Effector memory CD8-positive, alpha-beta T cell (primary cell): ENCODE measurements around the gene SSR3.

Experiments used
- ATAC-seq: fragments of 150-1000 bp; cut with Tn5 transposase; replicated peaks from 2 replicates; pipeline ENCODE4 v1.10.0; 2021; ENCODE audit warnings: mild to moderate bottlenecking, moderate library complexity
- DNase-seq, 3 experiments: peaks; one replicate each; pipeline ENCODE4 v3.0.0; 2021
- H3K27ac Mint-ChIP-seq, 2 donors: one replicate each; pipeline ENCODE4 v1.8.0; 2022; ENCODE audit warnings: mild to moderate bottlenecking in 2 of 2, mixed read lengths in 2 of 2, moderate library complexity in 2 of 2
- H3K27me3 Mint-ChIP-seq, 2 donors: one replicate each; pipeline ENCODE4 v1.8.0; 2022; ENCODE audit warnings: mixed read lengths in 2 of 2
- H3K36me3 Mint-ChIP-seq: one replicate; pipeline ENCODE4 v1.8.0; 2022; ENCODE audit warnings: mild to moderate bottlenecking, moderate library complexity, mixed read lengths; ENCODE audit not compliant: insufficient read depth
- H3K4me1 Mint-ChIP-seq, 2 donors: one replicate each; pipeline ENCODE4 v1.8.0; 2022; ENCODE audit warnings: low read depth in 2 of 2, mixed read lengths in 2 of 2
- H3K4me3 Mint-ChIP-seq, 2 donors: one replicate each; pipeline ENCODE4 v1.8.0; 2022; ENCODE audit warnings: mild to moderate bottlenecking in 2 of 2, mixed read lengths in 2 of 2, moderate library complexity in 2 of 2
- H3K9me3 Mint-ChIP-seq, 2 donors: one replicate each; pipeline ENCODE4 v1.8.0; 2022; ENCODE audit warnings: mixed read lengths in 2 of 2

The SSR3 gene

DNA sequence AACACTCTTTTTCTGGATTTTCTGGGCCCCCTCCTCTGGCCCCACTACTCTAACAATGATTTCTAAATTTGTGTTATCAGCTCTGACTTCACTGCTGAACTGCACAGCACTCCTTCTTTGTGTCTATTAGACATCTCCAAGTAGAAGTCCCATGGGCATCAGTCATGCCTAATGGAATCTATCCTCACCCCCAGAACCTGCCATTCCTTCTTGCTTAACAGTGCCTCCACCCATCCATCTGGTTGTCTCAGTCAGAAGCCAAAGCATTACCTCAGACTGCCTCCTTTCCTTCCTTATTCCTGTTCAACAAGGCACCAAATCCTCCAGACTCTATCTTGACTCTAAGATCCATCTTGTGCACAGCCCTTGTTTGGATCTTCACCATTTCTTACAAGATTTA, 36.2 kb downstream of the SSR3 start:
- ATAC-seq, result no peak
- no peak for DNase-seq
- Mint-ChIP-seq H3K27ac (no peak overlapping the region), H3K9me3 (no peaks in the 10 kb centered on the region), H3K27me3 (peaks cover 10 to 16% of the 10 kb centered on the region in 2 donors), H3K4me1 (no peaks in the 10 kb centered on the region), H3K36me3 (peaks cover 5% of the 10 kb centered on the region), H3K4me3 (no peak overlapping the region)

DNA sequence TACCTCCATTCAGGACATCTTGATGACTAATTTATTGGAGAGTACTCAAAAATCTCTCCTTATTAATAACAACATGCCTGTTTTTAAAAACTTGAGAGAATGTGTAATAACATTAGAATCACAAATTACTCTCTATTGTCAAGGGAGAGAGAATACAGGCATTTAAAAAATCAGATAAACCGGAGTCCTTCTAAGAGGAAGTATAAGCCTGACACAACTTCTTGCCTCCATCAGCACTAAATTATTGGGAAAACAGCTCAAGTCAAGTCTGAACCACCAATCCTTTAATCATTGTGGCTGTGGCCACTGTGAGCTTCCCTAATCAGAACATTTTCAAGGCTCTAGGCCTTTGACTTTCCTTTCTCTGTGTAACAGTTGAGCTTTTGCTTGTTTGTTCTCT, 38.0 kb downstream of the SSR3 start:
- H3K4me1 Mint-ChIP-seq, result no peaks in the 10 kb centered on the region
- DNase-seq, result no peak
- H3K27ac Mint-ChIP-seq, result no peak overlapping the region
- H3K27me3 Mint-ChIP-seq, result peaks cover 6 to 10% of the 10 kb centered on the region in 2 donors
- H3K36me3 Mint-ChIP-seq, result no peaks in the 10 kb centered on the region
- no peak overlapping the region for H3K4me3 Mint-ChIP-seq
- no peaks in the 10 kb centered on the region for H3K9me3 Mint-ChIP-seq
- ATAC-seq, result no peak

GRCh38 chr3:156516284-156516683, 38.6 kb downstream of the SSR3 start:
- ATAC-seq (no peak), DNase-seq (no peak)
- Mint-ChIP-seq H3K9me3 (no peaks in the 10 kb centered on the region), H3K4me3 (no peak overlapping the region), H3K27me3 (peaks cover 6 to 8% of the 10 kb centered on the region in 2 donors), H3K36me3 (no peaks in the 10 kb centered on the region), H3K4me1 (no peaks in the 10 kb centered on the region), H3K27ac (no peak overlapping the region)

DNA sequence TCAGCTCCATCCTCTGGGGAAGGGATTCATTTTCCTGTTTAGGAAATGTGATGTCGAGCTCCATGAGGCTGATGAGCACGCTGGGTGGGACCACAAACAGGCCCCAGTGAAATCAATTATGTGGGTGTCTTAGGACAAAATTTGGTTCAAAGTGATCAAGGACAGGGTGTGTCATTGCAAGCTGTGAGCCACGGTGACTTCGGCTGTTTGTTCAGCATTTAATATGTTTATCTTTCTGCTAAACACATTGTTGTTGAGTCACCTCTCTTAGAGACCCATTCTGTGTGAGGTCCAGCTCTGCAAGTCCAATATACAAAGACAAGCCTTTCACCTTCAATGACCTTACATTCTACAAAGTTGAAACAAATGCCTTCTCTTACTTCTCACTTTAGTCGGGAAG, 41.3 kb downstream of the SSR3 start:
- Mint-ChIP-seq H3K4me1 (peaks cover 0 to 3% of the 10 kb centered on the region in 2 donors), H3K27me3 (peaks cover 0 to 11% of the 10 kb centered on the region in 2 donors), H3K36me3 (no peaks in the 10 kb centered on the region), H3K27ac (no peak overlapping the region), H3K9me3 (no peaks in the 10 kb centered on the region), H3K4me3 (no peak overlapping the region)
- DNase-seq, result no peak
- ATAC-seq, result no peak

GRCh38 chr3:156511987-156512677, 42.8 kb downstream of the SSR3 start:
- peaks cover 2% of the 10 kb centered on the region for H3K36me3 Mint-ChIP-seq
- ATAC-seq (no peak), DNase-seq (no peak)
- peaks cover 0 to 3% of the 10 kb centered on the region in 2 donors for H3K4me1 Mint-ChIP-seq
- peak overlapping the region in 1 of 2 donors; percentile 0 for H3K27ac Mint-ChIP-seq
- peaks cover 0 to 11% of the 10 kb centered on the region in 2 donors for H3K27me3 Mint-ChIP-seq
- no peaks in the 10 kb centered on the region for H3K9me3 Mint-ChIP-seq
- H3K4me3 Mint-ChIP-seq, result no peak overlapping the region

GRCh38 chr3:156509189-156510174, 45.4 kb downstream of the SSR3 start:
- peaks cover 2% of the 10 kb centered on the region for H3K36me3 Mint-ChIP-seq
- H3K4me3 Mint-ChIP-seq, result no peak overlapping the region
- H3K9me3 Mint-ChIP-seq, result no peaks in the 10 kb centered on the region
- peaks cover 0 to 3% of the 10 kb centered on the region in 2 donors for H3K4me1 Mint-ChIP-seq
- ATAC-seq (peak; percentile 90), DNase-seq (peak; percentile 9 to 23 (median 11))
- no peak overlapping the region for H3K27ac Mint-ChIP-seq
- peaks cover 19 to 20% of the 10 kb centered on the region in 2 donors for H3K27me3 Mint-ChIP-seq

- Mint-ChIP-seq H3K9me3 (no peaks in the 10 kb centered on the region), H3K36me3 (peaks cover 2% of the 10 kb centered on the region), H3K27me3 (peaks cover 21 to 31% of the 10 kb centered on the region in 2 donors), H3K4me3 (no peak overlapping the region), H3K27ac (no peak overlapping the region), H3K4me1 (peaks cover 0 to 4% of the 10 kb centered on the region in 2 donors)
- DNase-seq (no peak), ATAC-seq (no peak)
Observed at GRCh38 chr3:156507285-156507684, 47.6 kb downstream of the SSR3 start.

DNA sequence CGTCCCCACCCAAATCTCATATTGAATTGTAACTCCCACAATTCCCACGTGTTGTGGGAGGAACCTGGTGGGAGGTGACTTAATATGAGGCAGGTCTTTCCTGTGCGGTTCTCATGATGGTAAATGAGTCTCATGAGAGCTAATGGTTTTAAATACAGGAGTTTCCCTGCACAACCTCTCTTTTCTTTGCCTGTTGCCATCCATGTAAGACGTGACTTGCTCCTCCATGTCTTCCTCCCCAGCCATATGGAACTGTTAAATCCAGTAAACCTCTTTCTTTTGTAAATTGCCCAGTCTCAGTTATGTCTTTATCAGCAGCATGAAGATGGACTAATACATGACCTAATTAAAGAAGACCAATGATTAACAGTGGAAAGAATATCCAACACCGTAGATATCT, 56.6 kb downstream of the SSR3 start:
- H3K9me3 Mint-ChIP-seq, result peaks cover 4 to 8% of the 10 kb centered on the region in 2 donors
- H3K36me3 Mint-ChIP-seq, result no peaks in the 10 kb centered on the region
- no peak overlapping the region for H3K27ac Mint-ChIP-seq
- H3K27me3 Mint-ChIP-seq, result peaks cover 0 to under 1% of the 10 kb centered on the region in 2 donors
- H3K4me1 Mint-ChIP-seq, result peaks cover 0 to 1% of the 10 kb centered on the region in 2 donors
- no peak overlapping the region for H3K4me3 Mint-ChIP-seq
- no peak for DNase-seq
- ATAC-seq, result no peak

GRCh38 chr3:156497326-156497725, 57.6 kb downstream of the SSR3 start:
- no peak for ATAC-seq
- H3K4me3 Mint-ChIP-seq, result no peak overlapping the region

DNA sequence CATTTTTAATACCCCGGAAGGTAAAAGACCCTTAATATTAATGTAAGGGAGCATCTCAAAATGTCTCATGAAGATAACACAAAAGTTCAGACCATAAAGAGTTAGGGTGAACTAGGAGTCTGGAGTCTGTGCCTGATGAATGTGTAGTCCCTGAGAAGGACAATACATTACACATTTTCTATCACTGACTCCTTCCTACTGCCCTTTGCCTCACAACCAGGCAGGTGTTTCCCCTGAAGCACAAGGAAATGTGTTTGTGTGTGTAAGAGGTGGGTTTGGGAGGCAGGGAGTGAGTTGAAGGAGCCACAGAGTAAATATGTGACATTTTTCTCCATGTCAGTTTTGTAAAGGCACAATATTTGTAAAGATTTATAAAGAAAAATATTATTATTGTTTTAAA, 59.1 kb downstream of the SSR3 start:
- H3K27ac Mint-ChIP-seq, result no peak overlapping the region
- H3K9me3 Mint-ChIP-seq, result peaks cover 4 to 8% of the 10 kb centered on the region in 2 donors
- no peak for ATAC-seq
- H3K4me1 Mint-ChIP-seq, result no peaks in the 10 kb centered on the region
- H3K4me3 Mint-ChIP-seq, result no peak overlapping the region
- no peaks in the 10 kb centered on the region for H3K36me3 Mint-ChIP-seq
- no peaks in the 10 kb centered on the region for H3K27me3 Mint-ChIP-seq
- no peak for DNase-seq

More at GRCh38 chr3:156497326-156497725, 57.6 kb downstream of the SSR3 start:
- Mint-ChIP-seq H3K27me3 (no peaks in the 10 kb centered on the region), H3K36me3 (no peaks in the 10 kb centered on the region), H3K9me3 (peaks cover 4 to 8% of the 10 kb centered on the region in 2 donors), H3K4me1 (no peaks in the 10 kb centered on the region), H3K27ac (no peak overlapping the region)
- no peak for DNase-seq

GRCh38 chr3:156493887-156494286, 61.0 kb downstream of the SSR3 start:
- ATAC-seq, result no peak
- Mint-ChIP-seq H3K27me3 (no peaks in the 10 kb centered on the region), H3K4me3 (no peak overlapping the region), H3K4me1 (no peaks in the 10 kb centered on the region), H3K9me3 (peaks cover 4 to 8% of the 10 kb centered on the region in 2 donors), H3K27ac (no peak overlapping the region), H3K36me3 (no peaks in the 10 kb centered on the region)
- no peak for DNase-seq

DNA sequence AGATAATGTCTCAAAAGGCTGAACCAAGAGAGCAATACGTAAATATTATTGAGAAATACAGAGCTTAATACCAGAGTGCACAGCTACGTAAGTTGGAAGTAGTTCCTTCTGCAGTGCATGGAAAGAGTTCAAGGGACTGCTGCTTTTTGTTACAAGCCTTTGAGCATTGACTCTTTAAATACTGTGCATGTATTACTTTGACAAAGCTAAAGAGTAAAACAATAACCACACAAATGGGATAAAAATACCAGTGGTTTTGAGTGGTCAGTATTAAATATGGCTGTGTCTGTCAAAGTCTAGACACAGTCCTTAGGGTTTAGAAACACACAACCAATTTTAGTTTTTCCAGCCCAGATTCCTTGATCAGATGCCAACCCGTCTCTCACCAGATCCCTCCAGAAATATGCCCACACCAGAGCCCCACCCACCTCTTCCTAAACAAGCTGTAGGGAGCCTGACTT, 62.1 kb downstream of the SSR3 start:
- ATAC-seq, result no peak
- Mint-ChIP-seq H3K27me3 (no peaks in the 10 kb centered on the region), H3K9me3 (peaks cover 0 to 8% of the 10 kb centered on the region in 2 donors), H3K4me1 (no peaks in the 10 kb centered on the region), H3K27ac (no peak overlapping the region), H3K4me3 (no peak overlapping the region), H3K36me3 (no peaks in the 10 kb centered on the region)
- DNase-seq, result no peak

DNA sequence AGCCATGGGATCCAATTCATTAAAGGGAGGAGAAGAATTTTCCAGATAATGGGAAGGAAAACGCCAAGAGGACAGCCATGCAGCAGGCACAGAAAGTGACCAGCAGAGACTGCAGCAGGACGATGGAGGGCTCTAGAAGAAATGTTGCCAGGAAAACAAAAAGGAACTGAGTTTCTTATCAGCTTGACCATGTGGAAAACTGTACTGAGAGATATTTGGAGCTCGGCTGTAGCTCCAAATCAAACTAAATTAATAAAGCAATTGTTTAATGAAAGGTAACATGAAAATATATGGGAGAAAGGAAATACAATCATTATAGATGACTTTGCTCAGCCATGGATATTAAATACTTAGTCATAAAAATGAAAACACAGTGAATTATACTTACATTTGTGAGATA, 63.7 kb downstream of the SSR3 start:
- no peaks in the 10 kb centered on the region for H3K4me1 Mint-ChIP-seq
- H3K27ac Mint-ChIP-seq, result no peak overlapping the region
- no peak overlapping the region for H3K4me3 Mint-ChIP-seq
- peaks cover 0 to 2% of the 10 kb centered on the region in 2 donors for H3K9me3 Mint-ChIP-seq
- DNase-seq, result no peak
- H3K27me3 Mint-ChIP-seq, result no peaks in the 10 kb centered on the region
- H3K36me3 Mint-ChIP-seq, result no peaks in the 10 kb centered on the region
- ATAC-seq, result no peak
